ENCODE measurements around the gene AK5. TPM values are rescaled to one million over a fixed set of nuclear protein-coding genes. Genes with fewer than 3 reads are reported as not detected.

The AK5 gene
- total and polyA plus RNA-seq, 2 of the 13 experiments (the other 11 are each of a cell fraction or from before 2014, with no cell fraction given): not detected

DNA sequence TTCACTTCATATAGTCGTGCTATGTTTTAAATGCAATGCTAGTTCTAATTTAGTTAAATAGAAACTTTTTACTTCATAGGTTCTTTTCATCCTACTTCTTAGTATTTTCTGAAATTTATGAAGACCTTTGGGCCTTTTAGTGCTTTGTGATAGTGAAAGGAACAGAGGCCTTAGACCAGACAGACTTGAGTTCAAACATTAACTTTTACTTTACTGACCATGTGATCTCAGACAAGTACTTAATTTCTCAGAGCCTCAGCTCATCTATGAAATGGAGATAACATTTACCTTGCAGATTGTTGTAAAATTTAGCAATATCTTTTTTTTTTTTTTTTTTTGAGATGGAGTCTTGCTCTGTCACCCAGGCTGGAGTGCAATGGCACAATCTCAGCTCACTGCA, 57.5 kb downstream of the AK5 start:
- H3K4me1 ChIP-seq (ENCODE audit: insufficient read depth, low read length): no peaks in the 10 kb centered on the region
- no peak overlapping the region for H3K4me3 ChIP-seq (replicated peaks in 1 of 3; ENCODE audit: insufficient read depth in 1 of 3, low read depth in 2 of 3, low read length in 3 of 3)
- H2AFZ ChIP-seq (ENCODE audit: low read length): no peak overlapping the region
- H3K27ac ChIP-seq (ENCODE audit: extremely low read length, insufficient read depth, low read length): no peak overlapping the region
- no peaks in the 10 kb centered on the region for H3K9me3 ChIP-seq (ENCODE audit: low read length)
- ATAC-seq (no peak), DNase-seq (ENCODE audit: low spot score) (no peak), FAIRE-seq (no peak)
- H3K27me3 ChIP-seq (ENCODE audit: control insufficient read depth in 1 of 2, insufficient read depth in 2 of 2, low read length in 2 of 2): no peaks in the 10 kb centered on the region
- H4K20me1 ChIP-seq (ENCODE audit: insufficient read depth, low read length): no peaks in the 10 kb centered on the region
- H3K36me3 ChIP-seq (replicated peaks in 1 of 2; ENCODE audit: control insufficient read depth in 1 of 2, insufficient read depth in 2 of 2, low read length in 2 of 2): no peaks in the 10 kb centered on the region
- CTCF ChIA-PET (ENCODE audit: low intra/inter-chr PET ratio, low total read pairs): no interaction called here
- TF ChIP-seq MAFF (IDR thresholded peaks at IDR 0.05; ENCODE audit: low read depth, low read length): no peak
- no peak for TF ChIP-seq ZNF619 (CRISPR knock-in tag; IDR thresholded peaks at IDR 0.05)
- no peak for TF ChIP-seq ZNF547 (CRISPR knock-in tag; IDR thresholded peaks at IDR 0.05)
- TF ChIP-seq, protein P1, sequence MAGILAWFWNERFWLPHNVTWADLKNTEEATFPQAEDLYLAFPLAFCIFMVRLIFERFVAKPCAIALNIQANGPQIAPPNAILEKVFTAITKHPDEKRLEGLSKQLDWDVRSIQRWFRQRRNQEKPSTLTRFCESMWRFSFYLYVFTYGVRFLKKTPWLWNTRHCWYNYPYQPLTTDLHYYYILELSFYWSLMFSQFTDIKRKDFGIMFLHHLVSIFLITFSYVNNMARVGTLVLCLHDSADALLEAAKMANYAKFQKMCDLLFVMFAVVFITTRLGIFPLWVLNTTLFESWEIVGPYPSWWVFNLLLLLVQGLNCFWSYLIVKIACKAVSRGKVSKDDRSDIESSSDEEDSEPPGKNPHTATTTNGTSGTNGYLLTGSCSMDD (CRISPR knock-in tag; IDR thresholded peaks at IDR 0.05): no peak
- TF ChIP-seq ZNF567 (CRISPR knock-in tag; IDR thresholded peaks at IDR 0.05; ENCODE audit: borderline replicate concordance): no peak
- no peak for TF ChIP-seq ETV5 (CRISPR knock-in tag; IDR thresholded peaks at IDR 0.05; ENCODE audit: borderline replicate concordance)
- TF ChIP-seq, protein P2, sequence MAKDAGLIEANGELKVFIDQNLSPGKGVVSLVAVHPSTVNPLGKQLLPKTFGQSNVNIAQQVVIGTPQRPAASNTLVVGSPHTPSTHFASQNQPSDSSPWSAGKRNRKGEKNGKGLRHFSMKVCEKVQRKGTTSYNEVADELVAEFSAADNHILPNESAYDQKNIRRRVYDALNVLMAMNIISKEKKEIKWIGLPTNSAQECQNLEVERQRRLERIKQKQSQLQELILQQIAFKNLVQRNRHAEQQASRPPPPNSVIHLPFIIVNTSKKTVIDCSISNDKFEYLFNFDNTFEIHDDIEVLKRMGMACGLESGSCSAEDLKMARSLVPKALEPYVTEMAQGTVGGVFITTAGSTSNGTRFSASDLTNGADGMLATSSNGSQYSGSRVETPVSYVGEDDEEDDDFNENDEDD (CRISPR knock-in tag; IDR thresholded peaks at IDR 0.05; ENCODE audit: borderline replicate concordance): no peak
- no peak for TF ChIP-seq ZNF629 (CRISPR knock-in tag; conservative IDR thresholded peaks at IDR 0.05)
- TF ChIP-seq, protein P3, sequence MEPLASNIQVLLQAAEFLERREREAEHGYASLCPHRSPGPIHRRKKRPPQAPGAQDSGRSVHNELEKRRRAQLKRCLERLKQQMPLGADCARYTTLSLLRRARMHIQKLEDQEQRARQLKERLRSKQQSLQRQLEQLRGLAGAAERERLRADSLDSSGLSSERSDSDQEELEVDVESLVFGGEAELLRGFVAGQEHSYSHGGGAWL (CRISPR knock-in tag; IDR thresholded peaks at IDR 0.05): no peak
- no peak for TF ChIP-seq EHMT2 (IDR thresholded peaks at IDR 0.05; ENCODE audit: borderline replicate concordance, low read depth, low read length)
- TF ChIP-seq SNRNP70 (IDR thresholded peaks at IDR 0.05; ENCODE audit: low read depth, low read length): no peak
- TF ChIP-seq ZNF17 (CRISPR knock-in tag; IDR thresholded peaks at IDR 0.05): no peak
- TF ChIP-seq CCAR2 (optimal IDR thresholded peaks at IDR 0.05; ENCODE audit: low read depth, low read length): no peak
- no peaks in the 10 kb centered on the region for H3K79me2 ChIP-seq (ENCODE audit: insufficient read depth, low read length)
- POLR2A ChIA-PET: no interaction called here
- intact Hi-C loops (cut with micrococcal nuclease; ENCODE audit: unreplicated experiment): no loop called here
- BruUV-seq (replicated peaks): no TSS peak
- H3K4me2 ChIP-seq (ENCODE audit: low read depth, low read length): no peak overlapping the region
- 0% methylated on average over 1 of the region's 1 CpG for WGBS (ENCODE audit: low lambda C conversion rate)
- in situ Hi-C loops (cut with HindIII; ENCODE audit: extremely low pct_ligation_motif_present, low pct_unique_long_range_greater_than_20kb): no loop called here
- H3K9ac ChIP-seq (ENCODE audit: insufficient read depth, low read depth, low read length): no peak overlapping the region
